BLaER1 (cell line): ENCODE measurements around the gene VSTM4.

Source experiments
- H3K27ac ChIP-seq: shearing (Covaris generic); formaldehyde crosslinking; 2 replicates; pipeline ENCODE4 v1.8.1; 2022
- H3K27me3 ChIP-seq: shearing (Covaris generic); formaldehyde crosslinking; 2 replicates; pipeline ENCODE4 v1.8.1; 2022
- H3K36me3 ChIP-seq: shearing (Covaris generic); formaldehyde crosslinking; 2 replicates; pipeline ENCODE4 v1.8.1; 2022
- H3K4me1 ChIP-seq: shearing (Covaris generic); formaldehyde crosslinking; 2 replicates; pipeline ENCODE4 v1.8.1; 2022
- H3K4me2 ChIP-seq: shearing (Covaris generic); formaldehyde crosslinking; 2 replicates; pipeline ENCODE4 v1.8.1; 2022
- H3K4me3 ChIP-seq: shearing (Covaris generic); formaldehyde crosslinking; 2 replicates; pipeline ENCODE4 v1.8.1; 2022
- H3K9ac ChIP-seq: shearing (Covaris generic); formaldehyde crosslinking; 2 replicates; pipeline ENCODE4 v1.8.1; 2022
- H3K9me3 ChIP-seq: shearing (Covaris generic); formaldehyde crosslinking; 2 replicates; pipeline ENCODE4 v1.8.1; 2022
- H4K20me1 ChIP-seq: shearing (Covaris generic); formaldehyde crosslinking; 2 replicates; pipeline ENCODE4 v1.8.1; 2022
- Cebpa-rat ChIP-seq: shearing (Covaris generic); IDR thresholded peaks from 2 replicates; pipeline ENCODE4 v1.8.1; 2022

VSTM4 gene

DNA sequence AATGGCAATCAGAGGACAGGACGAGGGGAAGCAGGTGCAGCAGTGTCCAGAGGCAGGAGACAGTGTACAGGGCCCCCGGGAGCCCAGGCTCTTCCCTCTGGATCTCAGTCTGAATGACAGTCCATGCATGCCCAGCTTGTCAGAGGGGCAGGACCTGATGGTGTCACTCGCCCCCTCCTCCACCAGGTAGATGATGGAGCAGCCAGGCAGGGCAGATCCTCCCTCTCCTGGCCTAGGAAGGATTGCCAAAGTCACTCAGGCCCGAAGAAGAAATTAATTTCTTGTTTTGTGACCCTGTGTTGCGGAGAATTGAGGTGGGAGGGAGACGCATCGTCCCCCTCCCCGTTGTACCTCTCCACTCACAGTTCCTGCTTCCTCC lies 4.0 kb downstream of the VSTM4 start:
- no peaks in the 10 kb centered on the region for H3K9me3 ChIP-seq
- H3K27ac ChIP-seq = no peak overlapping the region
- no peak overlapping the region for H3K4me3 ChIP-seq
- H3K9ac ChIP-seq = no peak overlapping the region
- no peak overlapping the region for H3K4me2 ChIP-seq
- no peaks in the 10 kb centered on the region for H3K36me3 ChIP-seq
- peaks cover 8% of the 10 kb centered on the region for H3K4me1 ChIP-seq
- H3K27me3 ChIP-seq = peaks cover 32% of the 10 kb centered on the region
- no peaks in the 10 kb centered on the region for H4K20me1 ChIP-seq
- no peak for TF ChIP-seq Cebpa-rat

DNA sequence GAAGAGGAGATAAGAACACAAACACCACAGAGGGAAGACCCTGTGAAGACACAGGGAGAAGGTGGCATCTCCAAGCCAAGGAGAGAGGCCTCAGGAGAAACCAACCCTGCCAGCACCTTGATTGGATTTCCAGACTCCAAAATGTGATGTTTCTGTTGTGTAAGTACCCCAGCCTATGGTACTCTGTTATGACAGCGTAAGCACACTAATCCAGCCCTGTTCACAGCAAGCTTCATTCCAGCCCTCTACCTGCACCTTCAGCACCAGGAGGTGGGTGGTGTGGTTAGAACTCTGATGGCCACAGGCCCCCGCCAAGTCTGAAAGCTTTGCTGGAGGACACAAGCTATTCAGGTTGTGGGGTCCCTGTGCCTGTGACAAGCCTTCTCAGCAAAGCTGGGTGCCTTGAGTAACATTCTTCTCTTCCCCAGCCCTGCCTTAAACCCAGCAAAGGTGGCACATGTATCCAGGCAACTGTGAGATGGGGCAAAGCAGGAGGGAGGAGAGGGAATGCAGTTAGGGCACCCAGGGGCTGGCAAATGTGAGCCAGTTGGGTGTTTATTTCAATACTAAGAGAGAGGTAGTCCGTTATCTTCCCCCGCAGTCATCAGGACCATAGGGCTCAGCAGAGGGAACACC lies 4.5 kb downstream of the VSTM4 start:
- H3K4me2 ChIP-seq = no peak overlapping the region
- H4K20me1 ChIP-seq = no peaks in the 10 kb centered on the region
- no peaks in the 10 kb centered on the region for H3K36me3 ChIP-seq
- H3K4me3 ChIP-seq = no peak overlapping the region
- peaks cover 3% of the 10 kb centered on the region for H3K4me1 ChIP-seq
- peaks cover 27% of the 10 kb centered on the region for H3K27me3 ChIP-seq
- H3K9me3 ChIP-seq = no peaks in the 10 kb centered on the region
- no peak for TF ChIP-seq Cebpa-rat
- H3K27ac ChIP-seq = no peak overlapping the region
- no peak overlapping the region for H3K9ac ChIP-seq

DNA sequence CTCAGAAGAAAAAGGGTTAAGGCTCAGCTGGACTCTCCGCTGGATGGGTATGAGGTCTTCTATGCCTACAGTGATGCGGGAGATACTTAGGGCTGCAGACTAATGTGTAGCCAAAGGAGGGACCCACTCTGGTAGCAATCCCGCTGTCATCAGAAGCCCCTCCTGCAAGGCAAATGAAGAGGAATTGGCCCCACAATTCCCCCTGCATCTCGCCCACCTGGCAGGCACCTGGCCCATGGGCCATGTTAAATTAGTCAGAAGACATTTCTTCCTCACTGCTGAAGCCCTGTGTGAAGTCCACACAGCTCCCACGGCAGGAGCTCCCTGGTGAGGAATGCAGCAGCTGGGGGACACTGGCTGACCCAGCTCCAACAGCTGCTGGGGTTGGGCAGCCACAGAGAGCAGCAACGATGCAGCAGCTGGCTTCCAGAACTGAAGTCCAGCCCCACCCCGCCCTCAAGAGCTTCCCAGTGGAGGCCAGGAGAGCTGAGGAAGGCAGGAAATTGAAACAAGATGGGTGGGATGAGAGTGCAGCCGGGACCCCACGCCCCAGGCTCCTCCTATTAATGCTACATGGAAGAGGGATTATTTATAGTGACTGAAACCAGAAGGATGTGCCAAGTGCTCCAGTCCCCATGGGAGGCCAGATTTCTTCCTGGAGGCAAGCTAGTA lies 5.5 kb downstream of the VSTM4 start:
- no peaks in the 10 kb centered on the region for H3K9me3 ChIP-seq
- H3K27ac ChIP-seq = no peak overlapping the region
- no peak overlapping the region for H3K9ac ChIP-seq
- TF ChIP-seq Cebpa-rat = no peak
- no peaks in the 10 kb centered on the region for H4K20me1 ChIP-seq
- H3K4me3 ChIP-seq = no peak overlapping the region
- no peaks in the 10 kb centered on the region for H3K4me1 ChIP-seq
- peaks cover 17% of the 10 kb centered on the region for H3K27me3 ChIP-seq
- no peak overlapping the region for H3K4me2 ChIP-seq
- H3K36me3 ChIP-seq = no peaks in the 10 kb centered on the region

DNA sequence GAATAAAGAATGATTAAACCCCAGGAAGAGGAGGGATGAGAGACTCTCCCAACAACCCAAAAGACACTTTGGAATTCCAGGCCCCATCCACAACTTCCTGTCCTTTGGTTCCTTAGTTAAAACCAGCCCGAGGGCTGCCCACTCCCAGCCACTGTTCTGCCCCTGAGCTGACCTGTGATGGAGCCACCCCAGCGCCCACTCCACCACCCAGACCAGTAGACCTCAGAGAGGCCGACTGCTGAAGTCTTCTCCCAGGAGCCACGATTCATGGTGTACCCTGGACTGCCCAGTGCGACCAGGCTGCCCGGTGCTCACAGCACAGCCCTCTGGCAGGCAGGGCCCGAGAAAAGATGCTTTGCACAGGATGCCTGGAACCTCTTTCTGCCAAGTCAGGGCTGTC lies 6.7 kb downstream of the VSTM4 start:
- H3K4me1 ChIP-seq = no peaks in the 10 kb centered on the region
- no peak overlapping the region for H3K27ac ChIP-seq
- no peak overlapping the region for H3K4me2 ChIP-seq
- H3K27me3 ChIP-seq = peaks cover 6% of the 10 kb centered on the region
- H3K36me3 ChIP-seq = no peaks in the 10 kb centered on the region
- H3K4me3 ChIP-seq = no peak overlapping the region
- H3K9ac ChIP-seq = no peak overlapping the region
- no peaks in the 10 kb centered on the region for H3K9me3 ChIP-seq
- H4K20me1 ChIP-seq = no peaks in the 10 kb centered on the region
- no peak for TF ChIP-seq Cebpa-rat

DNA sequence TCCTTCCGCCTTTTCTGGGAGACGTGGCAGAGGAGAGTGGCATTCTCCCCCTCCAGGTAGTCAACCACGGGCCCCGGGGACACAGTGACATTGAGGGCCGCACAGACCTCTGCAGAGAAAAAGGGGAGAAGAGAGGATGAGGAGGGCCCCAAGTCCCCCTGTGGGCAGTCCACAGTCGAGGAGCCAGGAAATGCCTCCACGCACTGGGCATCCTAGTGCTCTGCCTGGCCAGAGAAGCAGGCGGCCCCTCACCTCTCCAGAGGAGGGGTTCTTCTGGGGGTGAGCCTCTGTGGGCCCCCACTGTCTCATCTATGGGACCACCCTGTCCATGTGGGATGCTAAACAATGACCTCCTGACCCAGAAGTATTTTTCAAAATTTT lies 7.4 kb downstream of the VSTM4 start:
- H3K36me3 ChIP-seq = no peaks in the 10 kb centered on the region
- H3K4me1 ChIP-seq = no peaks in the 10 kb centered on the region
- TF ChIP-seq Cebpa-rat = no peak
- H4K20me1 ChIP-seq = no peaks in the 10 kb centered on the region
- H3K9ac ChIP-seq = no peak overlapping the region
- no peak overlapping the region for H3K4me2 ChIP-seq
- no peaks in the 10 kb centered on the region for H3K27me3 ChIP-seq
- no peaks in the 10 kb centered on the region for H3K9me3 ChIP-seq
- no peak overlapping the region for H3K4me3 ChIP-seq
- H3K27ac ChIP-seq = no peak overlapping the region

DNA sequence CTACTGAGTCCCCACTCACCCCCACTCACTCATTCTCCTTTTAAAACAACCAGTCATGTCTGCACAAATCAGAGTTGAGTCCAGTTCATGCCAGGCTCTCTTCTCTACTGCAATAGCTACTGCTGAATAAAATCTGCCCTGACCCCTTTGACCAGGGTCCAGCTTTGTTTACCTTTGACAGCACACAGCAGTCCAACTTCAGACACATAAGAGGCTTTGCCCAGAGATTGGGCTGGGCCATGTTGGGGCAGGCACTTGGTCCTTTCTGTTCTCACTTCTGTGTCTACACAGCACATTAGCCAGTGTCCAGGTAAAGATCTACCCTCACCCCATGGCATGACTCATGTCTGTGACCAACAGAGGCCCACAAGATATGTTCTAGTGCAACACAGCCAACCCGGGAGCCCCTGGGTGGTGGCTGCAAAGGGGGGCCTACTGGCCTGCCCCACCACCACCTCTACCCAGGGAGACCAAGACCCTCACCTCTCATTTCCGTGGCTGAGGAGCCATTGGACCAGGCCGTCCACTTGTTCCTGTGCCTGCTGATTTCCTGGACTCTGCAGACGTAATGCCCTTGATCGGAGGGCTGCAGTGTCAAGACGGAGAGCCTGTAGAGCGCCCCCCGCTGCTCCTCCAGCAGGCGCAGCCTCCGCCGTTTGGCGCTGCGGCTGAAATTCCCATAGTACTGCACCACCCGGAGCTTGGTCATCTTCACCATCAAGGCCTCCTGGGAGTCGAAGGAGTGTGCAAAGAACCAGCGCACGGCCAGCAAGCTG lies 8.0 kb downstream of the VSTM4 start:
- no peaks in the 10 kb centered on the region for H4K20me1 ChIP-seq
- no peak overlapping the region for H3K4me2 ChIP-seq
- no peak overlapping the region for H3K4me3 ChIP-seq
- H3K9ac ChIP-seq = no peak overlapping the region
- no peaks in the 10 kb centered on the region for H3K4me1 ChIP-seq
- no peaks in the 10 kb centered on the region for H3K9me3 ChIP-seq
- no peak overlapping the region for H3K27ac ChIP-seq
- no peaks in the 10 kb centered on the region for H3K36me3 ChIP-seq
- no peak for TF ChIP-seq Cebpa-rat
- no peaks in the 10 kb centered on the region for H3K27me3 ChIP-seq

DNA sequence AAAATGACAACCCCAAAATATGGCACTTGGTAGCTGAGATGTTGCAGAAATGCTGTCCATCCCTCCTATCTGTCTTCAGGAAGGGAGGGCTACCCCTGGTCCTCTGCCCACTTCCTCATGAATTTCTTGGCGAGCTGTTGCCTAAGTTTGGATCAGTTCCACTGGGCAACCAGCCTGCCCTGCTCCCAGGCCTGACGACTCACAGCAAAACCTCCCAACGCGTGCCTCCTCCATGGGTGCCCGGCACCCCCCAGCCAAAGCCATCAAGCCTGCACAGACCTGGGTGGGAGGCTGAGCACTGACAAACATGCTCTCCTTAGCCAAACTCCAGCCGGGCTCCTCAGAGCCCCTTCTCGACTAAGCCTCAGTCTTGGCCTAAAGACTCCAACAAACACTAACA lies 8.9 kb downstream of the VSTM4 start:
- no peaks in the 10 kb centered on the region for H3K27me3 ChIP-seq
- H3K9me3 ChIP-seq = no peaks in the 10 kb centered on the region
- no peak overlapping the region for H3K9ac ChIP-seq
- TF ChIP-seq Cebpa-rat = no peak
- no peak overlapping the region for H3K27ac ChIP-seq
- no peaks in the 10 kb centered on the region for H4K20me1 ChIP-seq
- no peak overlapping the region for H3K4me3 ChIP-seq
- no peaks in the 10 kb centered on the region for H3K4me1 ChIP-seq
- H3K36me3 ChIP-seq = no peaks in the 10 kb centered on the region
- no peak overlapping the region for H3K4me2 ChIP-seq

DNA sequence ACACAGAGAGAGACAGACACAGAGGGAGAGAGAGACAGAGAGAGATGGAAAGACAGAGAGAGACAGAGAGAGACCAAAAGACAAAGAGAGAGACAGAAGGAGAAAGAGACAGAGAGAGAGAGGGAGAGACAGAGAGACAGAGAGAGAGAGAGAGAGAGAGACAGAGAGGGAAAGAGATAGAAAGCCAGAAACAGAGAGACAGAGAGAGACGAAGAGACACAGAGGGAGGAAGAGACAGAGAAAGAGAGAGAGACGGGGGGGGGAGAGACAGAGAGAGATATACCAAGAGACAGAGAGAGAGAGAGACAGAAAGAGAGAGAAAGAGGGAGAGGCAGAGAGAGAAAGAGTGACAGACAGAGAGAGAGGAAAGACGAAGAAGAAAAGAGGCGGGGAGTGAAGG lies 10.2 kb downstream of the VSTM4 start:
- H3K4me3 ChIP-seq = no peak overlapping the region
- no peaks in the 10 kb centered on the region for H3K36me3 ChIP-seq
- no peak for TF ChIP-seq Cebpa-rat
- no peaks in the 10 kb centered on the region for H3K27me3 ChIP-seq
- no peaks in the 10 kb centered on the region for H3K9me3 ChIP-seq
- no peaks in the 10 kb centered on the region for H3K4me1 ChIP-seq
- H3K27ac ChIP-seq = no peak overlapping the region
- H4K20me1 ChIP-seq = no peaks in the 10 kb centered on the region
- no peak overlapping the region for H3K9ac ChIP-seq
- no peak overlapping the region for H3K4me2 ChIP-seq

DNA sequence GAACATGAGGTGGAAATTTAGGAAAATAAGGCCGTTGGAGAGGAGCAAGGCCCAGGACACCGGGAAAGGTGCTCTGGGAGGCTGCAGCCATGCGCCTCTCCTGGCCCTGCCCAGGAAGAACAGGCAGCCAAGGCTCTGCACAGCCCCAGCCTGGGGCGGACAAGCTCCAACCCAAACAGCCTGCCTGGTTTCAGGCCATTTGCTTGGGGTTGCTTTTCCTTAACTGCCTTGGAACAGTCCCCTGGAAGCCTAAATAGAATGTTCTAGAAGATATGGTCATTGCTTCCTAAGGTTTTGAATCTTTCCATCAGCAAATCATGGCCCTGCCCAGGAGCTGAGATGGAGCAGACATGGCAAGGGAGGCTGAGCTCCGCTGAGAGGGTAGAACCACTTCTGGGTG lies 11.0 kb downstream of the VSTM4 start:
- Histone ChIP-seq H3K4me3 (no peak overlapping the region), H3K9ac (no peak overlapping the region), H3K36me3 (no peaks in the 10 kb centered on the region), H3K27ac (no peak overlapping the region), H3K9me3 (no peaks in the 10 kb centered on the region), H3K4me1 (no peaks in the 10 kb centered on the region), H3K27me3 (no peaks in the 10 kb centered on the region), H4K20me1 (no peaks in the 10 kb centered on the region), H3K4me2 (no peak overlapping the region)
- no peak for TF ChIP-seq Cebpa-rat

DNA sequence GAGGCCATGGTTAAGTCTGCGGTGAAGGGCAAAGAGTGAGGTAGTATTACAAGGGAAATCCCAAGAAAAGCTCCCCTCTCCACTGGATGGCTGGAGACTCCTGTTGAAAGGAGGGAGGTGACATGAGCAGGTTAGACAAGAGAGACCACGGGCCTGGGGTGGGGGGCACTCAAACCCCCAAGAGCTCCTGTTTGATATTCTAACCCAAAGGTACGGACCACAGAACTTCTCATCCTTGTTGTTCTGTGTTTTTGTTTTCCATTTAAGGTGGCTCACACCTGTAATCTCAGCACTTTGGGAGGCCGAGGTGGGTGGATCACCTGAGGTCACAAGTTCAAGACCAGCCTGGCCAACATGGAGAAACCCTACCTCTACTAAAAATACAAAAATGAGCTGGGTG lies 11.6 kb downstream of the VSTM4 start:
- Histone ChIP-seq H3K4me3 (no peak overlapping the region), H3K27ac (no peak overlapping the region), H3K9me3 (no peaks in the 10 kb centered on the region), H3K36me3 (no peaks in the 10 kb centered on the region), H3K9ac (no peak overlapping the region), H4K20me1 (no peaks in the 10 kb centered on the region), H3K4me2 (no peak overlapping the region), H3K27me3 (no peaks in the 10 kb centered on the region), H3K4me1 (no peaks in the 10 kb centered on the region)
- TF ChIP-seq Cebpa-rat = no peak
